Mononuclear cell (primary cell): ENCODE measurements around the gene TUT4. TPM values are rescaled to one million over a fixed set of nuclear protein-coding genes. Genes with fewer than 3 reads are reported as not detected.

Experiments used
- H3K27me3 ChIP-seq: 2 replicates; pipeline ENCODE4 v1.6.0; 2011; ENCODE audit warnings: low read length, control low read depth; ENCODE audit not compliant: insufficient read depth
- H3K4me1 ChIP-seq: 2 replicates; pipeline ENCODE4 v1.5.1; 2011; ENCODE audit warnings: mild to moderate bottlenecking, low read length, control low read depth; ENCODE audit not compliant: insufficient read depth
- H3K4me3 ChIP-seq: 2 replicates; pipeline ENCODE4 v1.5.1; 2011; ENCODE audit warnings: mild to moderate bottlenecking, low read length, moderate library complexity
- H3K9me3 ChIP-seq: 2 replicates; pipeline ENCODE4 v1.5.1; 2011; ENCODE audit warnings: low read depth, mild to moderate bottlenecking, control low read depth, low read length
- total RNA-seq: library from RNA; depleted of rRNA; stranded (reverse); fragments of >200 nt; gene quantifications from one replicate; pipeline ENCODE4 v1.2.3, GENCODE V29; 2012

TUT4 gene
- total RNA-seq, 1 donor: 136 TPM

DNA sequence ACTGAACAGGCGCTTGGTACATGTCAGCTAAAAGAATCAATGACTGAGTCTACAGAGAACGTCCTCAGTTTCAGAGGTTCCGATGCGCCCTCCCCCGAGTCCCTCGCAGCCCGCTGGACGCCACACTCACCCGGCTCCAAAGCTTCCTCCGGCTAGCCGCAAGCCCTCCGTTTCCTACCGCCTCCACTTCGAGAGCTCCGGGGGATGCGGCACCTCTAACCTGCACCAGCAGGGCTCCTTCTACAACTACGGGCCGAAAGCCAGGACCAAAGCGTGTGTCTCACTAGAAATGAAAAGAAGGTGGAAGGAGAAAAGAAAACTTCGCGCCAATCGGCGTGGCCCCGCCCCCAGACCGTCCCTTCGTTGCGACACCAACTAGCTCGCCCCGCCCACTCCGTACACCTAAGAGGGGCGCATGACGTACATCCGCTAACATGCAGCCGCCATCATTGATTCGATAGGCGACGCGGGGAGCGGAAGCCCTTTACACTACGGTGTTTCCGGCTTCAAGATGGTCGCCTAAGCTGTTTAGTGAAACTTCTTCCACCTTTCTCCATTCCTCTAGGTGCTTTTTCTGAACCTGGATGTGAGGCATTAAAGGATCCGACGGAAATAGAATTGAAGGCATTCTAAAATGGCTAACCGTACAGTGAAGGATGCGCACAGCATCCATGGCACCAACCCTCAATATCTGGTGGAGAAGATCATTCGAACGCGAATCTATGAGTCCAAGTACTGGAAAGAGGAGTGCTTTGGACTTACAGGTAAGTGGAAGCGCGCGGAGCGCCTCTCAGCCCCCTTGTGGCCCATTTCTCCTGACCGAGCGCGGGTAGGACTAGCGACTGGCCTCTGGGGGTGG lies 148.5 kb downstream of the TUT4 start, which contains the start of the genes ORC1 and PRPF38A:
TSS of gene ORC1 (minus strand) at position 308 of the 859 bp plus-strand sequence. CDS start 2,200 bp downstream, outside the sequence.
TSS of gene PRPF38A (plus strand) at position 487 of the 859 bp plus-strand sequence. CDS start at position 635, 148 bp downstream.
- Histone ChIP-seq H3K4me1 (peaks cover 29% of the 10 kb centered on the region), H3K4me3 (peak within 1 kb of the TSS; percentile 83), H3K27me3 (no peaks in the 10 kb centered on the region), H3K9me3 (no peaks in the 10 kb centered on the region)

DNA sequence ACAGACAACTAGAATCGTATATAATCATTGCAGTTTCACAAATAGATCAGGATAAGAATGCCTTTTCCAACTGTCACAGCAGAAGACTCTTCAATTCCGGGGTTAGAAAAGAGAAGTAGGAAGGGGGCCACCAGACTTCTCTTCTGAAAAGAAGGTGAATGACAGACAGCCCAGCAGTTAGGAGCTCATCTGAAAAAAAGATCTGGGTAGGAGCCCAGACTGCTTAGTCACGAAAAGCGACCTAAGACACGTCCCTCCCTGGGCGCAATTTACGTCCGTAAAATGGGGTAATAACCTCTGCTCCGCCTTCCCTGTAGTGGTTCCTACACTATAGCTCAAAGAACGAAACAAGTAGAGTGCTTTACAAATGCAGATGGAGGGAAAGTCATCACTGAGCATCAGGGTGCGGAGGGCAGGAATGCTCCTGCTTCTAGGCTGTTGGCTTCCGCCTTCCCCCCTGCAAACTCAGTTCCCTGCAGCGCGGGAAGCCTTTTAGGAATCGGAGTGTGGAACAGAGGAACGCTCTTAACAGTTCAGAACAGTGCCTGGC lies 149.3 kb downstream of the TUT4 start:
- Histone ChIP-seq H3K4me1 (peaks cover 29% of the 10 kb centered on the region), H3K9me3 (no peaks in the 10 kb centered on the region), H3K27me3 (no peaks in the 10 kb centered on the region), H3K4me3 (peak overlapping the region; percentile 83)

DNA sequence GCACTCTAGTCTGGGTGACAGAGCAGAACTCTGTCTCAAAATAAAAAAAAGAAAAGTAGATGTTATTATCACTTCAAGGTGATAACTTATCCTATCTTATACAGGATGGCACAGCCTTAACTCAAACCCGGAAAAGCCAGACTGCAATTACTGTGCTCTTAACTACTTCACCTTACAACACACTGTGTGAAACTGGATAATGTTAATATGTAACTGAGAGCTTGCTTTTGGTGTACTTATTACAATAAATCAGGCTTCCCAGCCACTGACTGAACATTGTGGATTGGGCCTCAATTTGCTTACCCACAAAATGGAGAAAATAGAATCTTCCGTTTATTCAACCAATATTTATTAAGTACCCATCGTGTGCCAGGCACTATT lies 150.0 kb downstream of the TUT4 start:
- Histone ChIP-seq H3K4me1 (peaks cover 29% of the 10 kb centered on the region), H3K27me3 (no peaks in the 10 kb centered on the region), H3K9me3 (no peaks in the 10 kb centered on the region), H3K4me3 (no peak overlapping the region)

DNA sequence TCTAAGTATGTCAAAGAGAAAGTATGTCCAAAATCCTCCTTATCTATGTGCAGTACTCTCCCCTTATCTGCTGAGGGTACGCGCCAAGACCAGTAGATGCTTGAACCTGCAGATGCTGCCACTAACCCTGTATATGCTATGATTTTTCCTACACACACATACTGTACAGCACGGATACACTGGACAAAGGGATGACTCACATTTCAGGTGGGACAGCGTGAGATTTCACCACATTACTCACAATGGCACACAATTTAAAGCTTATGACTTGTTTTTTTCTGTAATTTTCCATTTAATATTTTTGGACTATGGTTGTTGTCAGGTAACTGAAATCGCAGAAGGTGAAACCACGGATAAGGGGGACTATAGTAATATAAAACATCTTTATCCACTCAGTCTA lies 152.8 kb downstream of the TUT4 start:
- H3K4me1 ChIP-seq: peaks cover 14% of the 10 kb centered on the region
- no peak overlapping the region for H3K4me3 ChIP-seq
- H3K9me3 ChIP-seq: no peaks in the 10 kb centered on the region
- no peaks in the 10 kb centered on the region for H3K27me3 ChIP-seq

DNA sequence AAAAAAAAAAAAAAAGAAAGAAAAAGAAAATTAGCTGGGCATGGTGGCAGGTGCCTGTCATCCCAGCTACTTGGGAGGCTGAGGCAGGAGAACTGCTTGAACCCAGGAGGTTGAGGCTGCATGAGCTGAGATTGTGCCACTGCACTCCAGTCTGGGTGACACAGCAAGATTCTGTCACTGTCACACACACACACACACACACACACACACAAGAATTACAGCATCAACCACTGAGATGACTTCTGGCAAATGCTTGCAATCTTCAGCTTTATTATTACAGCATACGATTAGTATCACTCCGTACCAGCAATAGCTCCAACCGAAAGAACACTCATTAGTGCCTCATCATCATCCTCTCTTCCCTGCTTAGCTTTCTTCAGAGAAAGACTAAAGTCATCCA lies 153.3 kb downstream of the TUT4 start:
- Histone ChIP-seq H3K9me3 (no peaks in the 10 kb centered on the region), H3K27me3 (no peaks in the 10 kb centered on the region), H3K4me1 (peaks cover 11% of the 10 kb centered on the region), H3K4me3 (no peak overlapping the region)

DNA sequence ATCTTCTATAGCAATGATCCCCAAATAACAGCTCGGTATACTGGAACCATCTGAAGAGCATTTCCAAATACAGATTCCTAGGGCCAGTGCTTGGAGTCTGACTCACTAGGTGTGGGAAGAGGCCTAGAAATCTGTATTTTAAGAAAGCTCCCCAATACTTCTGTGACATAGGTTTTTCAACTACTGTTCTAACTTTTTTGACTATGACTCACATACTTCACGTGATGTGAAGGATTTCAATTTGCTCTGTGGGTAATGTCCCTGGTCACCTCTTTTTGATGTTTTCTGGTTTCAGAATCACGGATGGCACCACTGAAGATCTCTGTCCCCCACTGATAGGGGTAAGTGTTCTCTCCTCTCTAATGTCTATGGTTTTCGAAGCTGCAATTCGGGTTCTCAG lies 159.7 kb downstream of the TUT4 start:
- no peak overlapping the region for H3K4me3 ChIP-seq
- H3K9me3 ChIP-seq: no peaks in the 10 kb centered on the region
- no peaks in the 10 kb centered on the region for H3K27me3 ChIP-seq
- H3K4me1 ChIP-seq: no peaks in the 10 kb centered on the region

DNA sequence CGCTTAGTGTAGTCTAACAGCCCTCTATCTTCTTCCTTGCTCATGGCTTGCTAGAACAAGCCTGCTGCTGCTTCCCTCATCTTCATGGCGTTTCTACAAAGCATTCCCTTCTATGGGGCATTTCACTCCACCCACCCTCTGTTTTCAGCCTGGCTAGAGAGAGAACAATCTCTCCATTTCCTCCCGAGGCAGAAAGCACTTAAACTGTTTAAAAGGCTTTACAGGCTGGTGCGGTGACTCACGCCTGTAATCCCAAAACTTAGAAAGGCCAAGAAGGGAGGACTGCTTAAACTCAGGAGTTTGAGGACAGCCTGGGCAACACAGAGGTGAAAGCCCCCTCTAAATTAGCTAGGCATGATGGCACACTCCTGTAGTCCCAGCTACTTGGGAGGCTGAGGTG lies 166.4 kb downstream of the TUT4 start:
- Histone ChIP-seq H3K4me1 (no peaks in the 10 kb centered on the region), H3K9me3 (no peaks in the 10 kb centered on the region), H3K4me3 (no peak overlapping the region), H3K27me3 (no peaks in the 10 kb centered on the region)

DNA sequence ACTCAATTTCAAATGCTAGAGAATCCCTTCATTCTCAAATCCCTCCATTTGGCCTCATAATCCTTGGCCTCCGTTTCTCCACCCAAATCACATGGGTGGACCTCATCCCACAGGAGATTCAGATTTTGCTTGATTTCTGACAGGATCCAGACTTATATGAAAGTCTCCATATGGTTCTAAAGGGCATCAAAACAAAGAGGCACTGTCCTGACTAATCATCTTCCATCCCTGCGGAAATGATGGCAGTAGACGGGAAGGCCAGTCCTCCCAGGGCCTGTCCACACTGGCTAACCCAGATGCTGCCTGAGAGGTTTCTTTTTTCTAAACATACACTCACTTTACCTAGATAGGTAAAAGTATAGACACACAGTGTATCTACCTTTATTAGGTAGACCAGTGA lies 167.5 kb downstream of the TUT4 start:
- Histone ChIP-seq H3K4me1 (no peaks in the 10 kb centered on the region), H3K9me3 (no peaks in the 10 kb centered on the region), H3K27me3 (no peaks in the 10 kb centered on the region), H3K4me3 (no peak overlapping the region)

Other genes starting within 250 kb of the TUT4 start
- gene CC2D1B, start 186.9 kb downstream of the TUT4 start, total RNA-seq: 20.9 TPM
- 2.4 TPM for gene ORC1, start 148.7 kb downstream of the TUT4 start, total RNA-seq
- gene PRPF38A, start 148.5 kb downstream of the TUT4 start, total RNA-seq: 26.6 TPM
- gene GPX7, start 49.3 kb upstream of the TUT4 start, total RNA-seq: 13.0 TPM
- gene SHISAL2A, start 80.1 kb upstream of the TUT4 start, total RNA-seq: 13.1 TPM
- gene COA7, start 145.3 kb upstream of the TUT4 start, total RNA-seq: 1.8 TPM
- 31.1 TPM for gene ZYG11B, start 173.4 kb upstream of the TUT4 start, total RNA-seq